GM19395 (cell line): ENCODE data around the gene NHSL1.
A peak's percentile ranks its signal among the peaks of the same experiment; 100 is the strongest.

Experiments
- ATAC-seq: cut with Tn5 transposase; IDR thresholded peaks from one replicate; pipeline ENCODE4 v1.9.1; 2021; ENCODE audit warnings: mild to moderate bottlenecking, moderate library complexity; ENCODE audit not compliant: unreplicated experiment

NHSL1 gene

DNA sequence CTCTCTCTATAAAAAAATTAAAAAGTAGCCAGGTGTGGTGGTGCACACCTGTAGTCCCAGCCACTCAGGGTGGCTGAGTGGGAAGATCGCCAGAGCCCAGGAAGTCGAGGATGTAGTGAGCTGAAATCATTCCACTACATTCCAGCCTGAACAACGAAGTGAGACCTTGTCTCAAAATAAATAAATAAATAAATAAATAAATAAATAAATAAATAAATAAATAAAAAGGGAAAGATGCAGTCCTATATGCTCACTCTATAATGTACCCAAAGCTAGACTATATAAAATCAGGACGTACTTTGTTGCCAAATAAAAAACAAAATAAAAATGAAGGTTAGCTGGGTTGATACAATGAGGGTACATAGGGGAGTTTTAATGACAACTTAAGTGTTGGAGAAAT is 26.1 kb upstream of the NHSL1 start:
- ATAC-seq = no peak

DNA sequence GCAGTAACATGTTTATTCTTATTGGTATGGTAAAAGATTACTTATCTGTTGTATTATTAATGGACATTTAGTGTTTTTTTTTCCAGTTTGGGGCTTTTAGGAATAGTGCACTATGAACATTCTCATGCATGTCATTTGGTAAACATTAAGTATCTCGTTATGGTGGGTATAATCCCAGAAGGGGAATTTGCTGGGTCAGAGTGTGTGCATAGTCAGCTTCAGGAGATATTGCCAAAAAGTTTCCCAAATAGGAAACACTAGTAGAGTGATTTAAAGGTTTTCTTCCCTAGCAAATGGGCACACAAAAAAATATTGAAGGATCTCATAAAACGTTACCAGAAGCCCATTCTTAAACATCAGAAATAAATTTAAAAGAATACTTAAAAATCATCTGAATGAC is 25.2 kb upstream of the NHSL1 start:
- no peak for ATAC-seq

DNA sequence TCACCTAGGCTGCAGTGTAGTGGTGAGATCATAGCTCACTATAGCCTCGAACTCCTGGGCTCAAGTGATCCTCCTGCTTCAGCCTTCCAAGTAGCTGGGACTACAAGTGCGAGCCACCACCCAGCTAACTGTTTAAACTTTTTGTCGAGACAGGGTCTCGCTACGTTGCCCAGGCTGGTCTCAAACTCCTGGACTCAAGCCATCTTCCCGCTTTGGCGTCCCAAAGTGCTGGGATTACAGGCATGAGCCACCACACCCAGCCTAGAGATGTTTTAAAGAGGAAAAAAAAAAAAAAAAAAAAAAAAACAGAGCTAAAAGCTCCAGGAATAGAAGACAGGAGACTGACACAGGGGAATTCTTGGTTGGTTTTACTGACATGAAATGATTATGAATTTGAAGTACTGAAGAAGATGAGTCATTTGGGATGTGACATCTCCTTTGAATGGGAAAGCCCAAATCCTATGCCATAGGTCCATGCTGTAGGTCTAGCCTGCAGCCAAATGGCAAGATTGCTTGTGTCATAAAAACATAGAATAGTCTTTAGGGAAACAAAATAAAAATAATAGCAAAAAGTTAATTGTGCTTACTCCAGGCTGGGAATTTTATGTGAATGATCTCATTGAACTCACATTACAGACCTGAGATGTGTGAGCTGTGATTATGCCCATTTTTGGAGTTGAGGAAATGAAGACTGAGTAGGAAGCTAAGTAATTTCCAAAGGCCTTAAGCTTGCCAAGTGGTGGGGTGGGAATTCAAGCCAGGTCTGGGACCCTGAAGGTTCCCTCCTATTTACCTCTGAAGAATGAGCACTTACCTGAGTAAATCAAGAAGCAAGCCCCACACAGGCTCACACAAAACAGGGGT is 24.3 kb upstream of the NHSL1 start:
- ATAC-seq = no peak

DNA sequence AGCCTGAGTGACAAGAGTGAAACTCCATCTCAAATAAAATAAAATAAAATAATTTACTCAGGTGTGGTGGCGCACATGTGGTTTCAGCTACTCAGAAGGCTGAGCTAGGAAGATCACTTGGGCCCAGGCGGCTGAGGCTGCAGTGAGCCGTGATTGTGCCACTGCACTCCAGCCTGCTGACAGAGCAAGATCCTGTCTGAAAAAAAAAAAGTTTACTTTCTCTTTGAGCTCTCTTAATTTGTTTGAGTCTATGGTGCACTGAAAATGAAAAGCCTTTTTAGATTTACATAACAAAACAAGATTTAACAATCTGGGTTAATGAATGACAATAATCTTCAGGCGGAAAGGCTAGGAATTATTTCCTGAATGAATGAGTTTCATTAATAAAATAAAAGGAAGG is 23.3 kb upstream of the NHSL1 start:
- ATAC-seq = no peak

DNA sequence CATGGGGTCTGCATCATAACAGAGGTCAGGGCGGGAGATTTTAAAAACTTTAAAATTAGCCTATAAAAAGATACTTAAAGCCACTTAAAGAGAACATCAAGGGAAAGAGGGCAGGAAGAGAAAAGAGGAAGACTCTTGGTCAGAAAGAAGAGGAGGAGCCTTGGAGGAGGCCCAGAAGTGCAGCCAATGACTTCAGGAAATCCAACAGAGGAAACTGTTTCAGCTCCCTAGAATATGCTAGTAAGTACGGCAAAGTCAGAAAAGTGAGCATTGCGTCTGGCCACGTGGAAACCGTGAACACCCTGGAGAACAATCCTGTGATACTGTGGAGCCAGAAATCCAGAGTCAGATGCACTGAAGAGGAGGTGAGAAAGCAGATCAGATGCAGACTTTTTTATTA is 22.5 kb upstream of the NHSL1 start:
- ATAC-seq = no peak

DNA sequence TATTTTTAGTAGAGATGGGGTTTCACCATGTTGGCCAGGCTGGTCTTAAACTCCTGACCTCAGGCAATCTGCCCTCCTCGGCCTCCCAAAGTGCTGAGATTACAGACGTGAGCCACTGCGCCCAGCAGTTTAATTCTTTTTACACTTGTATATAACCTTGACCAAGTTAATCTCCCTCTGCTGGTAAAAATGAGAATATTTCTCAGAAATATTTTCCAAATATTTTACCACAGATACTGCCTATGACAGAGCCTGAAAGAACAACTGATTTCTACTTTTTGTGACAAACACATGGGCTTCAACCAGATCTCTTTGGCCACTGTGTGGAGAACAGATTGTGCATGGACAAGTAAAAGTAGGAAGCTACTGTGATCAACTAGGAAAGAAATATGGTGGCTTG is 21.2 kb upstream of the NHSL1 start:
- ATAC-seq = no peak

DNA sequence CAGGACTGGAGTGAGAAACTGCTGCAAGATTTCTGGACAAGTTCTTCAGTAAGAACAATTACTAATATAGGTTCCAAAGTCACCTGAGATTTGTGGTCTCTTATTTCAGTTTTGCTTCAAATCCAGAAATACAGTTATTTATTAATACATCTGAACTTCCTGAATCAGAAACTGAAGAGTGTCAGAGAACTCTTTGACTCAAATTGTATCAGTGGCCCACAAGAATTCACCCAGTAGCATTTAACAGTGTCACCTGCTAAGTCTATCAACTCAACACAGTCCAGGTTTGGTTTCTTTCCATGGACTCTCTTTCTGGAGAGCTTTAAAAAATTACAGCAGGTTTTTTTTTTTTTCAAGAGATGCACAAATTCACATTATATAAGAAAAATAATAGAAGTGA is 18.8 kb upstream of the NHSL1 start:
- ATAC-seq = peak; percentile 45

DNA sequence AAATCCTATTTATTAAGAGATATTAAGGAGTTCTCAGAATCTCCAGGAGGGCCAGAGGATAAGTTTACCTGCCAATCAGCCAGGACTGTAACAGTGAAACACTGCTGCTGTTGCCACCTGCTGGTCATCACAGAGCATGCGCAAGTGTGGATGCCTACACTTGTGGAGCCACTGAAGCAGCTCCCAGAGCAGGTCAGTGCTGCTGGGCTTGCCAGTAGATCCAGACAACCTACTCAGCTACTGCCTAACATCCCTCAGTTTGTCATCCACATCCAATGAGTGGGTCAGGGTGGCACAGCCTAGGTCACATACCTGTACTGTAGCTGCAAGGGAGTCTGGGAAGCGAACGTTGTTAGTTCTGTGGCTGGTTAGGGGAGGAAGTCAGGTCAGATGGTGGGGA is 18.3 kb upstream of the NHSL1 start:
- peak; percentile 84 for ATAC-seq

DNA sequence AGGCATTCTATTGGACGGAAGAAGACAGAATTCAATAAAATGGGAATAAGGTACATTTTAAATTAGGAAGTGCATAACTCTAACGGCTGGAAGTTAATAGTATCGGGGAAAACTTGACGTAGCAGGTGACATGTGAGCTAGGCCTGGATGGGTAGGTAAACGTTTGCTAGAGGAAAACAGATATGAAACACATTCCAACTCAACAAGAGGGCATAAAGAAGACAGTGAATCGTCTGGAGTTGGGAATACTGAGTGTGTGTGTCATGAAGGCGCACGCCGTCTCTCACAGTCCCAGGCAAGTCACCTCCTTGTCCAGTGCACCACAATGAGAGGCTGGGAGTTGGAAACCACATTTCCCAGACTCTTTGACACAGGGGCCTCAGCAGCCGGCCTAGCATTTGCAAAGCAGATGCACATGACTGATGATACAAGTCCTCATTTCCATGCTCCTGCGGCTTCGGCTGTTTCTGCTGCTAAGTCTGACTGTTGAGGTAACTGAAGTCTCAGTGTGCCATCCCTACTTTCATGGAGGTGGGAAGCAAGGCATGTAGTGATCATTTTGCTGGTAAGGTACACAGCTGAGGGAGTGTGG is 16.5 kb upstream of the NHSL1 start:
- ATAC-seq = no peak

DNA sequence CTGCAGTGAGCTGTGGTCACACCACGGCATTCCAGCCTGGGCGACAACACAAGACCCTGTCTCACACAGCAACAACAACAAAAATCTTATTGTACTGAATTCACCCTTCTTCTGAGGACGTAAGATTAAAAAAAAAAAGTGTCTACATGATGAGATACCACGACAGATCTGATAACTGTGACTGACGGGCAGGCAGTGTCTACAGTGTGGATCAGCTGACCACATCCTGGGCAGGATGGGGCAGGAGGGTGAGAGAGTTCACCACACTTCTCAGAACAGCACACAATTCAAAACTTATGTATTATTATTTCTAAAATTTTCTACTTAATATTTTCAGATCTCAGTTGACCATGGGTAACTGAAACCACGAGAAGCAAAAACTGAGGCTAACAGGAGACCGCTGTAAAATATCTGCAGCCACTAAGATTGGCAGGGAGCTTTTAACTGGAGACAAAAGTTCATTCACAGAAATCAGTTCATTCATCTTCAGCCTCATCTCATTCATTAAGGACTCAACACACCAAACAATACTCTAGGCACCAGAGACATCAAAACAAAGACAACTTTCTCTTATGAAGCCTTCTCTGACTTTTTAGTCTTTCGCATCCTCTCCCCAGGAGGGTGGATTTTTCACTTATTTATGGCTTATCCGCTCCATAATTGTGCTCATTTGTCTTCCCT is 15.7 kb upstream of the NHSL1 start:
- ATAC-seq = no peak

DNA sequence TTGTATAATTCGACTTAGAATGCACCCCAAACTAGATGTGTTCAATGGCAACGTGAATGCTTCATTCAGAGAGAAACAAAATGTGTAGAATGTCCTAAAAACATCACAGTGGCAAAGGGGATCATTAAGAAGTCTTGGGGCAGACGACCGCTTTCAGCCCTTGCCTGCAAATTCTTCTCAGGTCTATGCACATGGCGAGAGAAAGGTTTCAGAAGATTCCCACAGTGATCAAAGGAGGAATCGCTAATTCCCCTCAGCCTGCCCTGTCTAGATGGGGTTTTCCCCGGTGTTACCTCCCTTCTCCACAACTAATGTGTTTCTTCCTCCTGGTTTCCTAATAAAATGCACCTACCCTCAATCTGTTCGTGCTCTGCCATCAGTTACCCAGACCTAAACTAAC is 13.3 kb upstream of the NHSL1 start:
- ATAC-seq = no peak

DNA sequence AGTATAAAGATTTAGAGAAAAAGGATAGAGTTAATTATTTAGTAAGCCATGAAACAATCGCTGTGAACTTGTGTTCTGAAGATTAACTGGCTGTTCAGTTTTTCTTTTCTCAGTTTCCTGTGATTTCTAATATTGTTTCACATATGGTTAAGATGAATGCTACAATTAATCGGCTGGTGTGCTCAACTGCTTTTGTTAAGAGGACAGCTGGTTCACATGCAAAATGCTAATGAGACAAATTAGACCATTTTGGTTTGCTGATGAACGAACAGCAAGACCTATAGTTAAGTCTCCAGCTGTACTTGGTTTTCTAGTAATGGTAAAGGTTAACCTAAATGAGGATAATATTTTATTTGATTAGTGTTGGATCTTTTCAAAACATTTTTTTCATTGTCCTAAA is 10.8 kb upstream of the NHSL1 start:
- ATAC-seq = no peak

DNA sequence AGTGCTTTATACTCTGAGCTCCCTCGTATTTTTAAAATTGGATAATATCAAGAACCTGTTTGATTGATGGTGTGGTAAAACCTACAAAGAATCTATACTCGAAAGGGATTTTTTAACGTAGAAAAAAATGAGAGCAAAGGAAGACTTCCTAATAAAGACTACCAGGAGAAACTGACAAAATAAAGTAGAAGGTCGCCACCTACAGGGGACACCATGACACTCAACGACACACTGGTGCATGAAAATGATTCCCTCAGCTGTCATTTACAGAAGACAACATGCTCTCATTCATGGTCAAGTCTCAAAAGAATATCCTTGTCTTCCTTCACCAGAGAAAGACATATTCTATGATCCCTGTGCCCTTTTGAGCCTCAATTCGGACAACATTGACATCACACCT is 10.1 kb upstream of the NHSL1 start:
- ATAC-seq = no peak

DNA sequence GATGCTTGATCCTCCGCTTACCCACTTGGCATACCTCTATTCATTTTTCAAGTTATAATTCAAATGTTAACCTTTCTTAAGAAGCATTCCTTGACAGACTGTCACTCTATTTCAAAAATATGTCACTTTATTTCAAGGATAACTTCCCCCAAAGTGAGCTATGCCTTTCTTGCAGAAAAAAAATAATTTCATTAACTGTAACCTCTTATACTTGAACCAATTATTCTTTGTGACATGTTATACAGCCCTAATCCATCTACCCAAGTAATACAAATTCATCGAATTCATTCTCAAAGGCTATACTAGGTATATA is 9.3 kb upstream of the NHSL1 start:
- no peak for ATAC-seq

DNA sequence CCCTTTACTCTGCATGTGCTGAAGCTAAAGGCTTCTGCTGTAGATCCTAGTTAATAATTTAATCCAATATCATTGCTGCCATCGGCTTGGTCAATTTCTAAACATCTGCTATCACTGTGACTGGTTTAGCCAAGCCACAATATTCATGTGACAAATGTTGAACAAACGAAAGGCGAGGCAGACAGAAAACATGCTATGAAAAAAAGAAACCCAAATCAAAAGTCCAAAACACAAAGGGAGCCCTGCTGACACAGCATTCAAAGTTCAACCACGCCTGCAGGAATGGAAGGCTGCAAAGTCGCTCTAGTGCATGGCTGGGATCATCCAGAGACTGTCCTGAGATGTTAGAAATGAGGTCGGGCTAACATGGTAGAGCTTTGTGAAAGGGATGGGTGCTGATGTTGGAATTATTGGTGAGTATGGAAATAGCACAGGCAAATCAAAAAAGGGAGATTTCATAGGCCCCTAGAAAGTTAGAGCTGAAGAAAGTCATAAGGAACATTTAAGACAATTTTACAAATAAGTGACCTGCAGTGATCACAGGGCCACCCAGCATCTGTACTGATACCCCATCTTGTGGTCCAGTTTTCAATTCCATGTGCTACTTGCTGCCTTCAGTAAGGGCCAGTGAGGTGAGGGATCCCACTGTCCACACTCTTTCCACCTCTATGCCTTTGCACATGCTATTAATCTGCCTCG is 8.8 kb upstream of the NHSL1 start:
- ATAC-seq = no peak

DNA sequence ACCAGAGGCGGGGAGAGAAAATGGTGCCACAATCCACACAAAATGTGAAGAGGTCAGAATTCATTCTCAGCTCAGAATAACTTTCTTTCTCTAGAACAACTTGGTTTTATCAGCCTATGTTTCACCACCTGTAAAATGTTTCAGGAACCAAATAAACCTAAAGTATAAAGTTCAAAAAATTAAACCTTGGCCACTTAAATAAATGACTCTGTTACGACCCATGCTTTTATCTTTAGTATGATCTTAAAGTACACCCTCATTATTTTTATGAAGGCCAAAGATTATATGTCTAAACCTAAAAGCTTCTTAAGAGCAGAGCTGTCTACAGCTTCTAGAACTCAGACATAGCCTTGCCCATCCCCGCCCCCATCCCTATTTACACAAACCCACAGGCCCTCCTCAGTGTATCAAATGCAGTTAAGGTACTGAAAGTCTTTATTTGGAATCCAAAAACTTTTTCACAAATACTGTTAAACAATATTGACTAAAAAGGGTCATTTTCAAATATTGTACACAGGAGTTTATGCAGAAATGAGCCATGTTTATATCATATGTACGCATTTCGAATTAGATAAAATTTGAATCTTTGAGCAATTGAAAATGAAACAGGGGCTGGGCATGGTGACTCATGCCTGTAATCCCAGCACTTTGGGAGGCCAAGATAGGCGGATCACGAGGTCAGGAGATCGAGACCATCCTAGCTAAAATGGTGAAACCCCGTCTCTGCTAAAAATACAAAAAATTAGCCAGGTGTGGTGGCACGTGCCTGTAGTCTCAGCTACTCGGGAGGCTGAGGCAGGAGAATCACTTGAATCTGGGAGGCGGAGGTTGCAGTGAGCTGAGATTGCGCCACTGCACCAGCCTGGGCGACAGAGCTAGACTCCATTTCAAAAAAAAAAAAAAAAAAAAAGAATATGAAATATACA is 5.7 kb upstream of the NHSL1 start:
- ATAC-seq = no peak

DNA sequence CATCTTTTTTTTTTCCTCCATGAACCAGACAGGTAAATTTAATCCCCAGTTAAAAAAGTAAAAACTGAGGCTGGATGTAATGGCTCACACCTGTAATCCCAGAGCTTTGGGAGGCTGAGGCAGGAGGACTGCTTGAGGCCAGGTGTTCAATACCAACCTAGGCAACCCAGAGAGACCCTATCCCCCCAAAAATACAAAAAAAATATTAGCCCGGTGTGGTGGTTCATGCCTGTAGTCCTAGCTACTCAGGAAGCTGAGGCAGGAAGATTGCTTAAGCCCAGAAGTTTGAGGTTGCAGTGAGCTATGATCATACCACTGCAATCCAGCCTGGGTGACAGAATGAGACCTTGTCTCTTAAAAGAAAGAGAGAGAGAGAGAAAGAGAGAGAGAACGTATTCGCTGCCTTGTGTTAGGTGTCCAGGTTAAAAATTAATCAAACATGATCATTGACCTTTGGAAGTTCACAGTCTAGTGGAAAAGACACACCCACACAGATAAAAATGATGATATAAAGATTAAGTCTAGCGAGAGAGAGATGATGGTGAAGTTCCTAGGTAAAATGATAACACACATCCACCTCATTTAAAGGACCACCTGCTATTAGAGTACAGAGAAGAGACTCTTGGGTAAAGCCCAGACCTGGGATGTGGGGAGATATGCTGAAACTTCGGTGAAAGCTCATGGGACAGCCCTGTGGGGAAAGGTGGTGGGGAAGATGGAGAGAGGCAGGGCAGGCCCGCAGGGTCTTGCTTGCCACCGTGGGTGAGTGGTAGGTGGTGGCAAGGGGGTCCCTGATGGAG is 4.8 kb upstream of the NHSL1 start:
- ATAC-seq = no peak

DNA sequence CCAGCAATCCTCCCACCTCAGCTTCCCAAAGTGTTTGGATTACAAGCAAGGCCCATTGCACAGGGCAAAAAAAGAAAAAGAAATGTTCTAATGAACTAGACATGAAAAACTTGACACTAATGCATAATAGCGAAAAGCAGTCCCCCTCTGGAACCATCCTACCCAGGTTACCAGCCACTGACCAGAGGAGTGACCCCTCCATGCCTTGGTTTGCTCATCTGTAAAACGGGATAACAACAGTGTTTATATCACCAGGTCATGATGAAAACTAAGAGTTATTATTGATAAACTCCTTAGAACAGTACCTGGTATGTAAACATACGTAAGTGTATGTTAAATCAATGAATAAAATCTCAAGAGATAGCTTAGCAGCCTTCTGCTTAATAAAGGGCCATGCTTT is 3.3 kb upstream of the NHSL1 start:
- ATAC-seq = no peak

DNA sequence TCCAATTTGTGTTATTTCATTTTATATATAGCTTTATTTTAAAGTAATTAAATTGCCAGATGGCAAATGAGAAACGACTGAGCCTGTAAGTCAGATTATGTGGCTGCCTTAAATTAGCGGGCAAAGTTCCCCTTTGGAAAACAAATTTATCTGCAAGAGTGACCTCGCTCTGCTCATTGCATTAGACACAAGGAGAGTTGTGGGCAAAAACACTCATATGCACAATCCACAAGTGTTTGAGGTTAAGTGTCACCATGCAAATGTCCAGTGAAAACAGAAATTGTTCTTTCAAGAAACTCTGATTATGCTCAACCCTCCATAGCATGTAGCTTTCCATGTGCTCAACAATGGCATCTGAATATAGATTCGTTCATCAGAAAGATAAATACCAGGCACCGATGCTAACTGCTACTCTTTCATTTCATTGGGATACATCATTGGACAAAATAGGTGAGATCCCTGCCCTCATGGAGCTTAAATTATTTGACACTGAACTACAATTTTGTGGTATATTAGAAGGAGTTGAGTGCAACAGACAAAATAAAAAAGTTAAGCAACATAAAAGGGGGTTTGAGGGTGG is 1.7 kb upstream of the NHSL1 start:
- ATAC-seq = no peak
